Gastroesophageal sphincter (tissue), 4 donors: ENCODE measurements around the gene IRX2. TPM values are rescaled to one million over a fixed set of nuclear protein-coding genes. Genes with fewer than 3 reads are reported as not detected.
A peak's percentile ranks its signal among the peaks of the same experiment; 100 is the strongest.

Source experiments
- ATAC-seq: fragments of 150-250 bp; one replicate; pipeline ENCODE4 v1.9.1; 2016; ENCODE audit warnings: mild to moderate bottlenecking, moderate library complexity
- H3K27ac ChIP-seq, 4 donors: fragments of 200-600 bp; sonication (generic) in 3 of 4; 1 replicate in 3 of 4; 2 replicates in 1 of 4; pipeline ENCODE4 v1.5.1; 2016 to 2019
- H3K27me3 ChIP-seq: fragments of 200-600 bp; sonication (generic); one replicate; pipeline ENCODE4 v1.5.1; 2019
- H3K36me3 ChIP-seq, 2 donors: fragments of 200-600 bp; sonication (generic); one replicate each; pipeline ENCODE4 v1.5.1; 2019; ENCODE audit warnings: control low read depth in 1 of 2
- H3K4me1 ChIP-seq, 3 donors: fragments of 200-600 bp; sonication (generic); 1 replicate in 2 of 3; 2 replicates in 1 of 3; pipeline ENCODE4 v1.5.1; 2016 to 2019; ENCODE audit warnings: control low read depth in 2 of 3
- H3K4me3 ChIP-seq, 2 donors: fragments of 200-600 bp; sonication (generic); one replicate each; pipeline ENCODE4 v1.5.1; 2019; ENCODE audit warnings: mild to moderate bottlenecking in 1 of 2, moderate library complexity in 1 of 2
- H3K9me3 ChIP-seq, 3 donors: fragments of 200-600 bp; sonication (generic); one replicate each; pipeline ENCODE4 v1.5.1; 2017 to 2019; ENCODE audit warnings: control low read depth in 2 of 3
- EP300 ChIP-seq: sonication (generic); formaldehyde crosslinking; IDR thresholded peaks from one replicate; pipeline ENCODE4 v1.6.1; 2017; ENCODE audit warnings: antibody characterized with exemption, mild to moderate bottlenecking
- POLR2A ChIP-seq, 2 donors: fragments of 450-650 bp; IDR thresholded peaks; one replicate each; pipeline ENCODE4 v1.6.1; 2017; ENCODE audit warnings: antibody characterized with exemption in 2 of 2, mild to moderate bottlenecking in 2 of 2, moderate library complexity in 1 of 2
- POLR2AphosphoS5 ChIP-seq: sonication (generic); formaldehyde crosslinking; IDR thresholded peaks from one replicate; pipeline ENCODE4 v1.6.1; 2017; ENCODE audit warnings: antibody characterized with exemption
- WGBS, 2 donors: methylation state at CpG; one replicate each; pipeline ENCODE4 v1.1.5; 2018; ENCODE audit warnings: low coverage in 1 of 2; 5-methylcytosine and 5-hydroxymethylcytosine counted together
- total RNA-seq, 4 donors: library from RNA; depleted of rRNA; stranded (reverse); fragments of >200 nt; gene quantifications; one replicate each; pipeline ENCODE4 v1.1.0, GENCODE V29; 2016
- TF ChIP-seq, protein P1 (sequence below), 4 experiments: fragments of 200-600 bp in 2 of 4; fragments of 450-650 bp in 2 of 4; sonication (generic) in 1 of 4; IDR thresholded peaks; one replicate each; pipeline ENCODE4 v1.5.1; 2017 to 2019; ENCODE audit warnings: antibody characterized with exemption in 4 of 4, mild to moderate bottlenecking in 2 of 4, moderate library complexity in 2 of 4

IRX2 gene
- total RNA-seq, 4 donors from 2014 or later = 0.81 to 2.6 (median 1.2) TPM; not detected in 1

DNA sequence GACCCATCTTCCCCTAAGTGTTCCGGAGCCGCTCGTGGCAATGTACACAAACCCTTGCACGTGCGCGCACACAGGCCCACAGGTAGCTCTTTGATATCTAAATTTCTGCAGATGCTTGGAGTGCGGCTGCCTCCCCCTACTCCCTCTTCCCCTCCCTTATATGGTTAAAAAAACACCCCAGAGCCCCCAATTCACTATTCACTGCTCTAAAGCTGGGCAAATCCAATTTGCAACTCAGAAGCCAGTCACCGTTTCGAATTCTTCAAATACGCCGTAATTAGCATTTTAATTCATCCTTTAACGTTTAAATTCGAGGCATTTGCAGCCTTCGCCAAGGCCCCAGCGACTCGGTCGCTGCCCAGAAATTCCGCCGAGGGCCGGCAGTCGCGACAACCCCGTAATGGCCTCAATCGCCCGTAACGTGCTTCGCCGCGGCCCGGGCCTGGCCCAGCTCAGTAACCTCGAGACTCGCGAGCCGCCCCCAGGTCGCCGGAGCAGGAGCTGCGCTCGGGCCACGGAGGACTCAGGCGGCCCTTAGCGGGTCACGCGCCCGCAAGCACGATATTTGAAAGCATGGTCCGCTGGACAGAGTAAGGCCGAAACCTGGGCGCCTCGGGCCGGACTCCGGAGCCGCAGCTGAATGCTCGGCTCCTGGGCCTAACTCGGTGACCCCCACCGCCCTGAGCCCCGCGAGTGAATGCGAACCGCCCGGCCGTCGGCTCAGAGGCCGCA, 1.3 kb downstream of the IRX2 start:
- no peak overlapping the region for H3K27ac ChIP-seq

GRCh38 chr5:2749514-2750025, 1.9 kb downstream of the IRX2 start:
- Histone ChIP-seq H3K4me3 (no peak overlapping the region), H3K9me3 (no peaks in the 10 kb centered on the region), H3K27me3 (peaks cover 99% of the 10 kb centered on the region), H3K4me1 (peaks cover 0 to 61% (median 10%) of the 10 kb centered on the region in 3 donors), H3K27ac (no peak overlapping the region), H3K36me3 (no peaks in the 10 kb centered on the region)
- whole genome bisulfite sequencing, 2 donors = 11% methylated on average over 12 of the region's 45 CpGs; no CpG with 5 or more reads in 1 of the 2 donors
- TF ChIP-seq EP300 (no peak), POLR2AphosphoS5 (no peak), POLR2A (IDR thresholded peaks at IDR 0.05) (no peak)
- TF ChIP-seq, protein P1, sequence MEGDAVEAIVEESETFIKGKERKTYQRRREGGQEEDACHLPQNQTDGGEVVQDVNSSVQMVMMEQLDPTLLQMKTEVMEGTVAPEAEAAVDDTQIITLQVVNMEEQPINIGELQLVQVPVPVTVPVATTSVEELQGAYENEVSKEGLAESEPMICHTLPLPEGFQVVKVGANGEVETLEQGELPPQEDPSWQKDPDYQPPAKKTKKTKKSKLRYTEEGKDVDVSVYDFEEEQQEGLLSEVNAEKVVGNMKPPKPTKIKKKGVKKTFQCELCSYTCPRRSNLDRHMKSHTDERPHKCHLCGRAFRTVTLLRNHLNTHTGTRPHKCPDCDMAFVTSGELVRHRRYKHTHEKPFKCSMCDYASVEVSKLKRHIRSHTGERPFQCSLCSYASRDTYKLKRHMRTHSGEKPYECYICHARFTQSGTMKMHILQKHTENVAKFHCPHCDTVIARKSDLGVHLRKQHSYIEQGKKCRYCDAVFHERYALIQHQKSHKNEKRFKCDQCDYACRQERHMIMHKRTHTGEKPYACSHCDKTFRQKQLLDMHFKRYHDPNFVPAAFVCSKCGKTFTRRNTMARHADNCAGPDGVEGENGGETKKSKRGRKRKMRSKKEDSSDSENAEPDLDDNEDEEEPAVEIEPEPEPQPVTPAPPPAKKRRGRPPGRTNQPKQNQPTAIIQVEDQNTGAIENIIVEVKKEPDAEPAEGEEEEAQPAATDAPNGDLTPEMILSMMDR (IDR thresholded peaks at IDR 0.05) = no peak
- no peak for ATAC-seq

More for the DNA sequence above, 1.3 kb downstream of the IRX2 start:
- no peak for ATAC-seq
- H3K9me3 ChIP-seq = no peaks in the 10 kb centered on the region
- peak overlapping the region in 1 of 2 donors; percentile 22 for H3K4me3 ChIP-seq
- peaks cover 99% of the 10 kb centered on the region for H3K27me3 ChIP-seq
- peaks cover 0 to 68% (median 13%) of the 10 kb centered on the region in 3 donors for H3K4me1 ChIP-seq
- 15% methylated on average over 11 to 17 of the region's 63 CpGs for WGBS, 2 donors
- no peaks in the 10 kb centered on the region for H3K36me3 ChIP-seq
- TF ChIP-seq POLR2A (IDR thresholded peaks at IDR 0.05) = no peak
- no peak for TF ChIP-seq POLR2AphosphoS5
- no peak for TF ChIP-seq EP300
- TF ChIP-seq, protein P1 (IDR thresholded peaks at IDR 0.05) = no peak

DNA sequence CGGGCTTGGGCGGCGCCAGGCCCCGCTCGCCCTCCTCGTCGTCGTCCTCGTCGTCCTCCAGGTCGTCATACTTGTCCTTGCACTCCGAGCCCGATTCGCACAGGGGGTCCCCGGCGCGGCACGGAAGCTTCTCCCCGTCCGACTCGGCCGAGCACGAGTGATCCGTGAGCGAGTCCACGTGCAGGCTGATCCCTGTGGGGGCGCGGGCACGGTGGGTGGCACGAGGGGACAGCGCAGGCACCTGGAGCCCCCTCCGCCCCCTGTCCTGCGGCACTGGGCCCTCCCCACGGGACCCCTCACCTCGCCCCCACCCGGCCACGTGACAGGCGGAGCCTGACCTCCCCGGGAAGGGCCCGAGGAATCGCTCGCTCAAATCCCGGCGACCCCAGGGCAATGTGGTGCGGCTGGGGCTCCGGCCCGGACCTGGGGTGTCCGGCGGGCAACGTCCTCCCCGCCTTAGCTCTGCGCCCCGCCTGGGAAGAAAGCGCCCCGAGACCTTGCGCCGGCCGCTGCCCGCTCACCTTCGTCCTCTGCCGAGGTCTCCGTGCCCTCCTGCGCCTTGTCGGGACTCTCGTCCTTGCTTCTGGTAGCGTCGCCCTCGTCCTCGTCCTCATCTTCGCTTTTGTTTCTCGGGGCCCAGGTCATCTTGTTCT, 2.5 kb downstream of the IRX2 start:
- peaks cover 99% of the 10 kb centered on the region for H3K27me3 ChIP-seq
- H3K27ac ChIP-seq = no peak overlapping the region
- ATAC-seq = no peak
- 0% methylated on average over 2 of the region's 71 CpGs; no CpG with 5 or more reads in 1 of the 2 donors for WGBS, 2 donors
- peaks cover 0 to 60% (median 8%) of the 10 kb centered on the region in 3 donors for H3K4me1 ChIP-seq
- H3K9me3 ChIP-seq = no peaks in the 10 kb centered on the region
- H3K4me3 ChIP-seq = no peak overlapping the region
- TF ChIP-seq, protein P1 (IDR thresholded peaks at IDR 0.05) = no peak
- TF ChIP-seq EP300 (no peak), POLR2A (IDR thresholded peaks at IDR 0.05) (no peak), POLR2AphosphoS5 (no peak)
- H3K36me3 ChIP-seq = no peaks in the 10 kb centered on the region

DNA sequence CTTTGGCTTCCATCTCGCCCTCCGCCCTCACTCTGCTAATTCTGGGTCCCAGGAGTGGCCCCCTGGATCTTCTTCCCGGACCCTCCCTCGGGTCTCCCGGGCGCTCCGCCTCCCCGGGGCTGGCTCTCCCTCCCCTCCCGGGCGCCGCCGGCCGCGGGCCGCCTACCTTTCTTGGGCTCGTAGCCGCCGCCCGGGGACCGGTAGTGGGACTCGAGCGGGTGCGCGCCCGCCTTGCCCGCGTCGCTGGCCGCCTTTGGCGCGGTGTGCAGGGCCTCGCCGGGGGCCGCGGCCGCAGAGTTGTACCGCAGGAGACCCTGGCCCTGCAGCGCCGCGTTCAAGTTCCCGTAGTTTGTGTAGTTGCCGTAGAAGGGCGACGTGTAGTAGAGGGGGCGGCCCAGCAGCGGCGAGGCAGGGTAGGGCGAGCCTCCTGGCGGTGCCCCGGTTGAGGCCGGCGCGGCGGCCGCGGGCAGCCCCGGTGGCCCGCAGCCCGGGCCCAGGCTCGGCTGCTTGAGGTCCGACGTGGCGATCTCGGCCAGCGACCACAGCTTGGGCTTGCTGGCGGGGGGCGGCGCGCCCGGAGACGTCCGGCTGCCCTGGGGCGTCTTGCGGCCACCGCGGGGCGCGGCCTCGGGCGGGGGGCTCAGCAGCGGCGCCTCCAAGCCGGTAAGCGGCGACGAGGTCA, 3.2 kb downstream of the IRX2 start:
- WGBS, 2 donors = 7 to 11% methylated on average over 2 to 5 of the region's 86 CpGs
- ATAC-seq = no peak
- no peak for TF ChIP-seq POLR2A (IDR thresholded peaks at IDR 0.05)
- TF ChIP-seq, protein P1 (IDR thresholded peaks at IDR 0.05) = no peak
- TF ChIP-seq POLR2AphosphoS5 = no peak
- TF ChIP-seq EP300 = no peak
- Histone ChIP-seq H3K4me1 (peaks cover 0 to 54% (median 8%) of the 10 kb centered on the region in 3 donors), H3K4me3 (no peak overlapping the region), H3K27ac (no peak overlapping the region), H3K36me3 (no peaks in the 10 kb centered on the region), H3K9me3 (no peaks in the 10 kb centered on the region), H3K27me3 (peaks cover 99% of the 10 kb centered on the region)
